Esophagus squamous epithelium (tissue), 4 donors: ENCODE results near the gene DDX51.

Experiments used
- POLR2A ChIP-seq, 4 donors: fragments of 450-650 bp; IDR thresholded peaks; one replicate each; pipeline ENCODE4 v1.6.1; 2017; ENCODE audit warnings: antibody characterized with exemption in 4 of 4, mild to moderate bottlenecking in 4 of 4, moderate library complexity in 3 of 4
- TF ChIP-seq, protein P1 (sequence below), 6 experiments: fragments of 450-650 bp in 4 of 6; fragments of 200-600 bp in 2 of 6; sonication (generic) in 2 of 6; IDR thresholded peaks; one replicate each; pipeline ENCODE4 v1.5.1; 2016 to 2019; ENCODE audit warnings: antibody characterized with exemption in 6 of 6, mild to moderate bottlenecking in 4 of 6, moderate library complexity in 4 of 6

DNA sequence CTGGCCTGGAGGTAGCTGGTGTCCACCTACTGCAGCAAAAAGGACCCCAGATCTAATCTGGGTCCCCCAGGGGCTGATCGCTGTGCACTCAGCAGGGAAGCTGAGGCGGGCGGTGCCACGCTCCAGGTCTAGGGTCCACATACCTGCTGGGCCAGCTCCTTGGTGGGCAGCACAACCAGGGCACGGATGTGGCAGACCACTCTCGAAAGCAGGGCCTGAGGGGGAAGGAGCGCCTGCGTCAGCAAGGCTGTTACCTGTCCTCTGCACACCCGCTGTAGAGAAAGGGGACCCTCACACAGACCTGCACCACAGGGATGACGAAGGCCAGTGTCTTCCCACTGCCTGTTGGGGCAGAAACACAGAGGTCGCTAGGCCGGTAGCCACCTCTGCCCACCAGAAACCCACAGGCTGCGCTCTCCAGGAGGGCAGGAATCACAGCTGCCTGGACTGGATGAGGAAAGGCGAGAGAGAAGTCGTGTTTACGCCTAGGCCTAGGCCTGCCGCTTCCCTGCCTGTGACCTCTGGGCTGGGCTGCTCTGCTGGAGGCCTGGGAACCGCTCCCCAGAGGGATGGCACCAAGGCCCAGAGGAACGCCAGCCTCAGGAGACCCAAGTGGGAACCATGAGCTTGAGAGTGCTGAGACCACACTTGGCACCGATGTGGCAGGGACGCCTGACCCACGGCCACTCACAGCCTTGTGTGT is 2.0 kb downstream of the DDX51 start:
- TF ChIP-seq, protein P1, sequence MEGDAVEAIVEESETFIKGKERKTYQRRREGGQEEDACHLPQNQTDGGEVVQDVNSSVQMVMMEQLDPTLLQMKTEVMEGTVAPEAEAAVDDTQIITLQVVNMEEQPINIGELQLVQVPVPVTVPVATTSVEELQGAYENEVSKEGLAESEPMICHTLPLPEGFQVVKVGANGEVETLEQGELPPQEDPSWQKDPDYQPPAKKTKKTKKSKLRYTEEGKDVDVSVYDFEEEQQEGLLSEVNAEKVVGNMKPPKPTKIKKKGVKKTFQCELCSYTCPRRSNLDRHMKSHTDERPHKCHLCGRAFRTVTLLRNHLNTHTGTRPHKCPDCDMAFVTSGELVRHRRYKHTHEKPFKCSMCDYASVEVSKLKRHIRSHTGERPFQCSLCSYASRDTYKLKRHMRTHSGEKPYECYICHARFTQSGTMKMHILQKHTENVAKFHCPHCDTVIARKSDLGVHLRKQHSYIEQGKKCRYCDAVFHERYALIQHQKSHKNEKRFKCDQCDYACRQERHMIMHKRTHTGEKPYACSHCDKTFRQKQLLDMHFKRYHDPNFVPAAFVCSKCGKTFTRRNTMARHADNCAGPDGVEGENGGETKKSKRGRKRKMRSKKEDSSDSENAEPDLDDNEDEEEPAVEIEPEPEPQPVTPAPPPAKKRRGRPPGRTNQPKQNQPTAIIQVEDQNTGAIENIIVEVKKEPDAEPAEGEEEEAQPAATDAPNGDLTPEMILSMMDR (IDR thresholded peaks at IDR 0.05), result no peak
- TF ChIP-seq POLR2A (IDR thresholded peaks at IDR 0.05), result no peak
